HG03064 (cell line): ENCODE data around the gene PSMG3.

Experiments
- ATAC-seq: cut with Tn5 transposase; IDR thresholded peaks from one replicate; pipeline ENCODE4 v1.9.1; 2021; ENCODE audit warnings: low read depth; ENCODE audit not compliant: unreplicated experiment

The PSMG3 gene

DNA sequence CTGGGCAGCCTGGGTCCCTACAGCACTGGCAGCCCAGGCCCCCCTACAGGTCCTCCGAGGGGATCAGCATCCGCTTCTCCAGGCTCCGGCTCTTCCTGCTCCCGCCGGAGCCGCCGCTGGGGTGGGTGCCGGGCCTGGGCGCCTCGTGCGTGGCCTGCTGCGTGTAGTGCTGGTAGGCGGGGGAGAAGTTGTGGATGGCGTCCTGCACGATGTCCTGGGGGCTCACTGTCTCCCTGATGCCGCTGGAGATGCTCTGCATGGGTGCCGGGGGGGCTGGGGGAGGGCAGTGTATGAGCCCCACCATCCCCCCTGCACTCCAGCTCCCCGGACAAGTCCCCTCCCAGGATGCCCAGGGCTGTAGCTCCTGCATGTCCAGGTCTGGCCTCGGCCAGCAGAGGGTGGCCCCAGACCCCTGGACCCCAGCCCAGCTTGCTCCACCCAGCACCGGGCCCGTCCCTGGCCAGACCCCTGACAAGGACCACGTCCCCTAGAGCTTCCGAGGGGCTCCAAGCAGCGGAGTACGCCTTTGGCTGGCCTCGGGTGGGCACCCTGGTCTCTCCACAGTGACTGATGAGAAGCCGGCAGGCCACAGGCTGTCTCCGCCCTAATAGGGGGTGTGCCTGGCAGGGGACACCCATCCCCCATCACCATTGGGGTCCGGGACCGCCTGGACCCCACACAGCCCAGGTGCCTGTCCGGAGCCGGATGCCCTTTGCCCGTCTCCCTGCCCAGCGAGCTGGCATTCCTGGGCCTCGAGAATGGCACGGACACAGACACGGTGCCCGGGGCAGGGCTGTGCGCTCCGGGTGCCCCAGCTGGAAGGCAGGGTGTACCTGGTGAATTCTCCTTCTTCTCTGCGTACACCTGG lies 22.7 kb downstream of the PSMG3 start:
- no peak for ATAC-seq

DNA sequence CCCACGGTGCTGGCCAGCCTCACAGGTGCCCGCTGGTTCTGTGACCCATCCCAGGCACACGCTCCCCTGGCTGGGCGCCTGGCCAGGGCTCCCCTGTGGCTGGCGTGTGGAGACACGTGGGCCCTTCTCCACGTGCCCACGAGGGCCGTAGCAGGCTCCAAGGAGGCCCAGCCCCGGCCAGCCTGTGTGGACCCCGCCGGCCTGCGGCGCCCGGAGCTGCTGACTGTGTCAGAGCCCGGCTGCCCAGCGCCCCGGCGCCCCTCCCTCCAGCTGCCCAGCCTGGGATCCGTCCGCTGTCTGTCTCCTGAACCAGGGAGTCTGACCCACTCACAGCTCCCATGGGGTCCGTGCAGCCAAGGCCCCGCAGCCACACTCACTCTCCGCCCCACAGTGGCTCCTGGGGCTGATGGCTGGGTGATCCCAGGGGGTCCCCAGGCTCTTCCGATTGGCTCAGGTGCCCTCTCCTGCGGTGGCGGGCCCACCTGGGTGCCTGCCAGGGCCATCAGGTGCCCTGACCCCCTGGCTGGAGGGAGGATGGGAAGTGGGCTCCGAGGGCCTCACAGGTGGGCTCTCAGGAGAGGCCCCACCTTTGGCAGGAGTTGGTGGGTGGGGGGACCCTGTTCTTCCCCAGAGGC lies 23.4 kb downstream of the PSMG3 start:
- ATAC-seq = no peak

GRCh38 chr7:1545417-1546246 lies 24.2 kb downstream of the PSMG3 start:
- ATAC-seq = no peak

GRCh38 chr7:1544896-1545416 lies 24.9 kb downstream of the PSMG3 start:
- ATAC-seq = no peak

DNA sequence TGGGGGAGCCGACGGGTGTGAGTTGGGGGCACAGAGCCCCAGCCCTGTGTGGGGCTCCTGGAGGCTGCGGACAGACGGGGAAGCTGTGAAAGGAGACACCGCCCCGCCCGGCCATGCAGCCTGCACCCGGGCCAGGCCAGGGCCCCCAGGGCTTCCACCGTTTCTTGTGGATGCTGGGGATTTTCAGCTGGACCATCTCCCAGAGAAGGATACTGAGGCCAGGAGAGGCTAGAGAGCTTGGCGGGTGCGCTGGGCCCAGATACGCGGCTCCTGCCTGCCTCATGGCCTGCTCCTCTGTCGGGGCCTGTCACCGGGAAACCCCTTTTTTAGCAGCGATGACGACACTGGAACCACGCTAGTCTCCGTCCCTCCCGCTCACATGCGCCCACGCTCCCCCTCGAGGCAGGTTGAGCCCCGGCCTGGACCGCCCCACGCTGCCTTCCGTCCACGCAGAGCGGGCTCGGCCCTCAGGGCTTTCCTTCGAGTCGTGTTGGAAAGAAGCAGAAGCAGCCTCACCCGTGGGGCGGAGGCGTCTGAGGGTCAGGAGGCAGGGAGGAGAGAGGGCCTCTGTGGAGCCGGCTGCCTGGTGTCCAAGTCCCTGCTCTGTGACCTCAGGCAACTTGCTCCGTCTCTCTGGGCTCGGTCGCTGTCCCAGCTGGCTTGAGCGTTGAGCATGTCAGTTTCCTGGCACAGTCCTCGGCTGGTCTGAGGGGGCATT lies 25.5 kb downstream of the PSMG3 start:
- no peak for ATAC-seq

DNA sequence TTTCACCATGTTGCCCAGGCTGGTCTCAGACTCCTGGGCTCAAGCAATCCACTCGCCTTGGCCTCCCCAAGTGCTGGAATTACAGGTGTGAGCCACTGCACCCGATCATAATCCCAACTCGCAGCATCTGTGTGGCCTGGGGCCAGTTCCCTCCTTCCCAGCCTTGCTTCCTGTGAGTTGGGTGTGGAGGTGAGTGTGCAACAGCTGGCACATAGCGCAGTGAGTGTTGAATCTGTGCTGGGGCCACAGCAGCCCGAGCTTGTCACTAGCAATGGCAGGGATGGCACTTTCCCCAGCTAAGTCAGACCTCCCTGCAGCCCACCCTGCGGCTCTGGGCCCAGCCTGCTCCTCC lies 26.0 kb downstream of the PSMG3 start:
- ATAC-seq = no peak

- ATAC-seq = no peak
Observed at GRCh38 chr7:1542841-1543747, 26.7 kb downstream of the PSMG3 start.

GRCh38 chr7:1542329-1542728 lies 27.5 kb downstream of the PSMG3 start:
- ATAC-seq = no peak

- ATAC-seq = no peak
Observed at GRCh38 chr7:1541431-1542162, 28.2 kb downstream of the PSMG3 start.

GRCh38 chr7:1540776-1541271 lies 29.0 kb downstream of the PSMG3 start:
- ATAC-seq = no peak

- no peak for ATAC-seq
Observed at GRCh38 chr7:1539882-1540775, 29.7 kb downstream of the PSMG3 start.

DNA sequence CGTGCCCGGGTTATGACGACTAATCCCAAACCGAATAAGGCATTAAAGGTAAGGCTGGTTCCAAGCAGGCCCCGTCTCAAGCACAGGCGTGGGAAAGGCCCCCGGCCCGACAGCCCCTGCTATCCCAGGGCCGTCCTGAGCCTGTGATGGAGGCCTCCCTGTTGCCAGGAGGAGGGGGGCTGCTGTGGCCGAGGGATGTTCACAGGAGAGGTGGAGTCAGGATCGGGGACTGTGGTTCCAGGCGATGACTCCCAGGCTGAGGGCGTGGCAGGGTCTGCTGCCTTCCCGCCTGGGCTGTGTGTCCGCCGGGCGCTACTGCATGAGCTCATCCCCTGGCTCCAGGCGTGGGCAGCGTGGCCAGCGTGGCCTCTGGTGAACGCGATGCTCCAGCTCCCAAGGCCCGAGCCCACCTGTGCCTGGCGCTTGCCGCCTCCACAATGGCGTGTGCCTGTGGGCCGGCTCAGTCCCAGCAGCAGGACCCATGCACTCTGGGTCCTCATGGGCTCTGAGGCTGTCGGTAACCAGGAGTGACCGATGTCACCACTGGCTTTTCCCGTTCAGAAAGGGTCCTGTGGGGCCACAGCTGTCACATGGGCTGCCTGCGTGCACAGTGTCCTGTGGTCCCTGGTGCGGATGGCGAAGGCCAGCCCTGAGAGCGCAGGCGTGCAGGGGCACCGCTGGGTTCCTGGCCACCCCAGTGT lies 30.5 kb downstream of the PSMG3 start:
- ATAC-seq = no peak

- no peak for ATAC-seq
Observed at GRCh38 chr7:1538544-1539180, 31.2 kb downstream of the PSMG3 start.

GRCh38 chr7:1537535-1538412 lies 32.1 kb downstream of the PSMG3 start:
- ATAC-seq = no peak

- no peak for ATAC-seq
Observed at GRCh38 chr7:1536743-1537534, 32.9 kb downstream of the PSMG3 start.
